ENCODE results near the gene SNAP25. TPM values are rescaled to one million over a fixed set of nuclear protein-coding genes. Genes with fewer than 3 reads are reported as not detected.

Gene SNAP25
- total and polyA plus RNA-seq, 9 of the 15 experiments (the other 6 are each of a cell fraction or from before 2014, with no cell fraction given), result 0.07 TPM; not detected in 8

DNA sequence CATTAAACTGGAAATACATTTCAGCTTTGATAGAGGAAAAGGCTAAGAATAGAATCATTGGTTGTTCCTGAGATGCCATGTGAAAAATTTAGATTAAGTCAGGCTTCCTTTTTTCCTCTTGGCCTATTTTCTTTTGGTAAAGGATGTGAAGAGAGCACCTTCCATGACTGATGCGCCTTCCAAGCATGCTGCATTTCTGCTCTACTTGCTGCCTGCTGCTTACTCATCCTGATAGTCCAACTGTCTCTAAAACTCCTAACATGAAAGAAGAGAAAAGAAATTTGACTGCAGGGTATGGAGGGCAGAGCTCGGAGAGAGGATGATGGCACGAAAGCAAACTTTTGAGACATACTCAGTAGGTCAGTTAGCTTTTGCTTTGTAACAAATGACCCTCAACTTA, 28.8 kb downstream of the SNAP25 start:
- in situ Hi-C loops (cut with MboI) (no loop called here), intact Hi-C loops (cut with micrococcal nuclease) (no loop called here)
- ChIA-PET CTCF (ENCODE audit: low intra/inter-chr PET ratio) (no interaction called here), POLR2A (no interaction called here)
- ATAC-seq (no peak), DNase-seq (ENCODE audit: extremely low read depth in 1 of 4, low spot score in 3 of 4) (no peak), FAIRE-seq (no peak)
- Histone ChIP-seq H3K9me1 (ENCODE audit: control insufficient read depth, insufficient read depth, low read length) (no peaks in the 10 kb centered on the region), H3K27me3 (ENCODE audit: control insufficient read depth in 2 of 2, insufficient read depth in 2 of 2, low read length in 2 of 2) (no peaks in the 10 kb centered on the region), H3K4me2 (ENCODE audit: insufficient read depth, low read length) (no peak overlapping the region), H3K27ac (ENCODE audit: extremely low read depth, low read depth, low read length) (no peak overlapping the region), H3K79me2 (ENCODE audit: control insufficient read depth, insufficient read depth, low read length) (no peaks in the 10 kb centered on the region), H3K9ac (ENCODE audit: insufficient read depth in 1 of 2, low read depth in 2 of 2, low read length in 2 of 2) (no peak overlapping the region), H3K4me1 (replicated peaks in 1 of 2; ENCODE audit: control insufficient read depth in 2 of 2, insufficient read depth in 2 of 2, low read length in 2 of 2) (no peaks in the 10 kb centered on the region), H3K9me3 (replicated peaks; ENCODE audit: control insufficient read depth, insufficient read depth, low read depth, low read length) (no peaks in the 10 kb centered on the region), H3K4me3 (no peak overlapping the region), H2AFZ (ENCODE audit: low read depth, low read length) (no peak overlapping the region), H4K20me1 (replicated peaks; ENCODE audit: control insufficient read depth, insufficient read depth, low read length) (no peaks in the 10 kb centered on the region), H3K36me3 (ENCODE audit: control insufficient read depth, insufficient read depth, low read length) (no peaks in the 10 kb centered on the region)
- TF ChIP-seq SMAD1 (IDR thresholded peaks at IDR 0.05; ENCODE audit: low read depth, low read length, partially characterized antibody) (no peak), SAFB (IDR thresholded peaks at IDR 0.05; ENCODE audit: borderline replicate concordance, low read depth, low read length) (no peak)
- BruUV-seq (replicated peaks), result no TSS peak
- WGBS (ENCODE audit: insufficient coverage, low coverage, missing lambda C conversion rate), result 0% methylated on average over 1 of the region's 3 CpGs

DNA sequence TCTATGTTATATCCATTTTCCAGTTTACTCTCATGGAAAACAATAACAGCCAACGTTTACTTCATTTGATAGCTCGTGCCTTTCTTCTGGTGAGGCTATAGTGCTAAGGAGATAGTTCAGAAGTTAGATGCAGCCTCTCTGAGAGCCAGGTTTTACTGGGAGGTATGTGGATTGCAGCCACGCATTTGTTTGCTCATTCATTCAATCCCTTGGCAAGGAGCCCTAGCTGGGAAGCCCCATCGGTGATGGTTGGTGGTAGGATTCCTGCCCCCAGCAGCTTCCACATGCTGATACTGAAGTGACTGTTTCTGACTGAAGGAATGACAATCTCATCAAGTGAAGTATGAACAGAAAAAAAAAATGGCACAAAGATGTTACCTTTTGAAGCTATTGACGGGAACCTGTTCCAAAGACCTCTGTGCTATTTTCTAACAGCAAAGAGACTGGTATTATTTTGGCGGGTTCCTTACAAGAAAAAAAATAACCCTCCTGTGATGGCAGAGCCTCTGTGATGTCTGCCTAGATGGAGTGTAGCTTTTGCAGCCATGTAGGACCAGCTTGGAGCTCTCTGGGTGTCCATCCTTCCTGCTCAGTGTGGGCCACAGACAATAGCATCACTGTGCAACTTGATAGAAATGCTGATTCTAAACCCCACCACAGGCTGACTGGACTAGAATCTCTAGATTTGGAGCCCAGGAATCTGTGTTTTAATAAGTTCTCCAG, 30.6 kb downstream of the SNAP25 start:
- Histone ChIP-seq H2AFZ (ENCODE audit: low read depth, low read length) (no peak overlapping the region), H3K4me1 (replicated peaks in 1 of 2; ENCODE audit: control insufficient read depth in 2 of 2, insufficient read depth in 2 of 2, low read length in 2 of 2) (no peaks in the 10 kb centered on the region), H3K79me2 (ENCODE audit: control insufficient read depth, insufficient read depth, low read length) (no peaks in the 10 kb centered on the region), H3K27ac (ENCODE audit: extremely low read depth, low read depth, low read length) (no peak overlapping the region), H3K27me3 (ENCODE audit: control insufficient read depth in 2 of 2, insufficient read depth in 2 of 2, low read length in 2 of 2) (no peaks in the 10 kb centered on the region), H3K4me2 (ENCODE audit: insufficient read depth, low read length) (no peak overlapping the region), H4K20me1 (replicated peaks; ENCODE audit: control insufficient read depth, insufficient read depth, low read length) (no peaks in the 10 kb centered on the region), H3K36me3 (ENCODE audit: control insufficient read depth, insufficient read depth, low read length) (no peaks in the 10 kb centered on the region), H3K4me3 (no peak overlapping the region), H3K9me1 (ENCODE audit: control insufficient read depth, insufficient read depth, low read length) (no peaks in the 10 kb centered on the region), H3K9ac (ENCODE audit: insufficient read depth in 1 of 2, low read depth in 2 of 2, low read length in 2 of 2) (no peak overlapping the region), H3K9me3 (replicated peaks; ENCODE audit: control insufficient read depth, insufficient read depth, low read depth, low read length) (no peaks in the 10 kb centered on the region)
- intact Hi-C loops (cut with micrococcal nuclease) (no loop called here), in situ Hi-C loops (cut with MboI) (no loop called here)
- ChIA-PET CTCF (ENCODE audit: low intra/inter-chr PET ratio) (no interaction called here), POLR2A (no interaction called here)
- 0% methylated on average over 6 of the region's 6 CpGs for WGBS (ENCODE audit: insufficient coverage, low coverage, missing lambda C conversion rate)
- DNase-seq (ENCODE audit: extremely low read depth in 1 of 4, low spot score in 3 of 4) (no peak), ATAC-seq (no peak), FAIRE-seq (no peak)
- BruUV-seq (replicated peaks), result no TSS peak
- TF ChIP-seq, protein P1, sequence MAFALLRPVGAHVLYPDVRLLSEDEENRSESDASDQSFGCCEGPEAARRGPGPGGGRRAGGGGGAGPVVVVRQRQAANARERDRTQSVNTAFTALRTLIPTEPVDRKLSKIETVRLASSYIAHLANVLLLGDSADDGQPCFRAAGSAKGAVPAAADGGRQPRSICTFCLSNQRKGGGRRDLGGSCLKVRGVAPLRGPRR (CRISPR knock-in tag; IDR thresholded peaks at IDR 0.05), result no peak
- TF ChIP-seq PHF8 (IDR thresholded peaks at IDR 0.05; ENCODE audit: borderline replicate concordance, low read length) (no peak), CC2D1A (IDR thresholded peaks at IDR 0.05) (no peak), FOXJ3 (CRISPR knock-in tag; IDR thresholded peaks at IDR 0.05) (no peak), CXXC5 (CRISPR knock-in tag; IDR thresholded peaks at IDR 0.05) (no peak), RBBP5 (IDR thresholded peaks at IDR 0.05; ENCODE audit: borderline replicate concordance, insufficient read depth, low read length, poor library complexity, severe bottlenecking) (no peak), MTA3 (IDR thresholded peaks at IDR 0.05; ENCODE audit: borderline replicate concordance) (no peak), CEBPB (tag; IDR thresholded peaks at IDR 0.05) (no peak), MBD2 (IDR thresholded peaks at IDR 0.05; ENCODE audit: borderline replicate concordance, low read depth) (no peak), XRCC4 (IDR thresholded peaks at IDR 0.05; ENCODE audit: extremely low read depth, insufficient read depth, insufficient read length) (no peak), MEF2A (IDR thresholded peaks at IDR 0.05; ENCODE audit: control insufficient read depth, low read depth, low read length) (no peak)
- TF ChIP-seq, protein P2, sequence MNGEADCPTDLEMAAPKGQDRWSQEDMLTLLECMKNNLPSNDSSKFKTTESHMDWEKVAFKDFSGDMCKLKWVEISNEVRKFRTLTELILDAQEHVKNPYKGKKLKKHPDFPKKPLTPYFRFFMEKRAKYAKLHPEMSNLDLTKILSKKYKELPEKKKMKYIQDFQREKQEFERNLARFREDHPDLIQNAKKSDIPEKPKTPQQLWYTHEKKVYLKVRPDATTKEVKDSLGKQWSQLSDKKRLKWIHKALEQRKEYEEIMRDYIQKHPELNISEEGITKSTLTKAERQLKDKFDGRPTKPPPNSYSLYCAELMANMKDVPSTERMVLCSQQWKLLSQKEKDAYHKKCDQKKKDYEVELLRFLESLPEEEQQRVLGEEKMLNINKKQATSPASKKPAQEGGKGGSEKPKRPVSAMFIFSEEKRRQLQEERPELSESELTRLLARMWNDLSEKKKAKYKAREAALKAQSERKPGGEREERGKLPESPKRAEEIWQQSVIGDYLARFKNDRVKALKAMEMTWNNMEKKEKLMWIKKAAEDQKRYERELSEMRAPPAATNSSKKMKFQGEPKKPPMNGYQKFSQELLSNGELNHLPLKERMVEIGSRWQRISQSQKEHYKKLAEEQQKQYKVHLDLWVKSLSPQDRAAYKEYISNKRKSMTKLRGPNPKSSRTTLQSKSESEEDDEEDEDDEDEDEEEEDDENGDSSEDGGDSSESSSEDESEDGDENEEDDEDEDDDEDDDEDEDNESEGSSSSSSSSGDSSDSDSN (IDR thresholded peaks at IDR 0.05; ENCODE audit: borderline replicate concordance in 1 of 2, low read depth in 2 of 2, low read length in 2 of 2), result no peak
